ENCODE measurements around the gene CCDC137. TPM values are rescaled to one million over a fixed set of nuclear protein-coding genes. Genes with fewer than 3 reads are reported as not detected.

CCDC137 gene
- total RNA-seq, 1 experiment from 2014 or later, result 49.9 TPM

DNA sequence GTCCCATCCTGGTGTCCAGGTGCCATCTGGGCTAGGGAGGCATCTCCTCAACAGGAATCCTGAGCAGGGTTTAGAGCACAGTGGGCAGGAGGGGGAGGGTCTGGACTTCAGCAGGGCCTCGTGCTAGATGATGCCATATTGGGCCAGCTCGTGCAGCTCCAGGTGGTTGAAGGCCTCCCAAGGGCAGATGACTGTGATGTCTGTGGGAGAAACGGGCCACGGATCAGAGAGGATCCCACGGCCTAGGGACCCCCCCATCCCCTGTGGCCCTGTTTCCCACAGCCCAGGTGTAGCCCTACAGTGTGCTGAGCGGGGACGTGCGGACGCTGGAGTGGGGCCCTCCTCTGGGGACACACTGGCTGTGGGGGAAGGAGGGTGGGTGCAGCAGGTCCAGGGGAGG, 15.6 kb upstream of the CCDC137 start:
- DNase-seq, result no peak
- Histone ChIP-seq H3F3A (ENCODE audit: low read length, unreplicated experiment) (no peaks in the 10 kb centered on the region), H2AFZ (ENCODE audit: low read length) (no peak overlapping the region), H3K4me1 (ENCODE audit: insufficient read depth, low read length) (peaks cover 6% of the 10 kb centered on the region), H3K27ac (ENCODE audit: low read length) (no peak overlapping the region), H3K79me2 (ENCODE audit: low read length) (no peaks in the 10 kb centered on the region), H3K36me3 (ENCODE audit: low read depth, low read length) (no peaks in the 10 kb centered on the region), H4K20me1 (ENCODE audit: low read length) (no peaks in the 10 kb centered on the region), H3K9me3 (ENCODE audit: low read length) (no peaks in the 10 kb centered on the region), H3K27me3 (ENCODE audit: low read length) (no peaks in the 10 kb centered on the region), H3K9me2 (replicated peaks; ENCODE audit: low read length) (no peaks in the 10 kb centered on the region), H3K9ac (ENCODE audit: low read length) (no peak overlapping the region), H3K4me2 (ENCODE audit: low read length) (no peak overlapping the region), H3K4me3 (ENCODE audit: low read length) (no peak overlapping the region)
- BruUV-seq (replicated peaks), result no TSS peak
- TF ChIP-seq CTCF (conservative IDR thresholded peaks at IDR 0.05; ENCODE audit: low read depth, low read length) (no peak), EZH2phosphoT487 (IDR thresholded peaks at IDR 0.05; ENCODE audit: borderline replicate concordance, low read length) (no peak), EZH2 (IDR thresholded peaks at IDR 0.05; ENCODE audit: low read length, unreplicated experiment) (no peak)
- intact Hi-C loops (cut with micrococcal nuclease), result no loop called here
- ChIA-PET POLR2A (ENCODE audit: unreplicated experiment) (no interaction called here), CTCF (no interaction called here)
- ATAC-seq, result no peak

- Histone ChIP-seq H3K4me1 (ENCODE audit: insufficient read depth, low read length) (peaks cover 6% of the 10 kb centered on the region), H3K27ac (ENCODE audit: low read length) (no peak overlapping the region), H2AFZ (ENCODE audit: low read length) (no peak overlapping the region), H3K9ac (ENCODE audit: low read length) (no peak overlapping the region), H3F3A (ENCODE audit: low read length, unreplicated experiment) (no peaks in the 10 kb centered on the region), H3K27me3 (ENCODE audit: low read length) (no peaks in the 10 kb centered on the region), H3K9me3 (ENCODE audit: low read length) (no peaks in the 10 kb centered on the region), H3K9me2 (replicated peaks; ENCODE audit: low read length) (no peaks in the 10 kb centered on the region), H3K4me2 (ENCODE audit: low read length) (no peak overlapping the region), H4K20me1 (ENCODE audit: low read length) (no peaks in the 10 kb centered on the region), H3K4me3 (ENCODE audit: low read length) (no peak overlapping the region), H3K79me2 (ENCODE audit: low read length) (no peaks in the 10 kb centered on the region), H3K36me3 (ENCODE audit: low read depth, low read length) (no peaks in the 10 kb centered on the region)
- ATAC-seq (peak; percentile 91), DNase-seq (peak; percentile 86)
- intact Hi-C loops (cut with micrococcal nuclease), result no loop called here
- BruUV-seq (replicated peaks), result no TSS peak
- POLR2A ChIA-PET (ENCODE audit: unreplicated experiment), result no interaction called here
- TF ChIP-seq CTCF (conservative IDR thresholded peaks at IDR 0.05; ENCODE audit: low read depth, low read length) (no peak), EZH2 (IDR thresholded peaks at IDR 0.05; ENCODE audit: low read length, unreplicated experiment) (no peak), EZH2phosphoT487 (IDR thresholded peaks at IDR 0.05; ENCODE audit: borderline replicate concordance, low read length) (no peak)
- CTCF ChIA-PET, result no interaction called here
Observed at GRCh38 chr17:81651692-81652091, 14.8 kb upstream of the CCDC137 start.

GRCh38 chr17:81652906-81653771, 13.4 kb upstream of the CCDC137 start:
- no peaks in the 10 kb centered on the region for H3K9me2 ChIP-seq (replicated peaks; ENCODE audit: low read length)
- POLR2A ChIA-PET (ENCODE audit: unreplicated experiment), result no interaction called here
- TF ChIP-seq CTCF (conservative IDR thresholded peaks at IDR 0.05; ENCODE audit: low read depth, low read length) (no peak), EZH2phosphoT487 (IDR thresholded peaks at IDR 0.05; ENCODE audit: borderline replicate concordance, low read length) (no peak), EZH2 (IDR thresholded peaks at IDR 0.05; ENCODE audit: low read length, unreplicated experiment) (no peak)

More at GRCh38 chr17:81652906-81653771, 13.4 kb upstream of the CCDC137 start:
- Histone ChIP-seq H4K20me1 (ENCODE audit: low read length) (no peaks in the 10 kb centered on the region), H3K9ac (ENCODE audit: low read length) (no peak overlapping the region), H3K4me3 (ENCODE audit: low read length) (no peak overlapping the region), H3K4me2 (ENCODE audit: low read length) (no peak overlapping the region), H3F3A (ENCODE audit: low read length, unreplicated experiment) (no peaks in the 10 kb centered on the region), H3K9me3 (ENCODE audit: low read length) (no peaks in the 10 kb centered on the region), H3K36me3 (ENCODE audit: low read depth, low read length) (no peaks in the 10 kb centered on the region), H3K27ac (ENCODE audit: low read length) (no peak overlapping the region), H3K27me3 (ENCODE audit: low read length) (no peaks in the 10 kb centered on the region), H3K79me2 (ENCODE audit: low read length) (no peaks in the 10 kb centered on the region), H3K4me1 (ENCODE audit: insufficient read depth, low read length) (peaks cover 6% of the 10 kb centered on the region), H2AFZ (ENCODE audit: low read length) (no peak overlapping the region)
- intact Hi-C loops (cut with micrococcal nuclease), result no loop called here
- CTCF ChIA-PET, result no interaction called here
- ATAC-seq (no peak), DNase-seq (no peak)
- BruUV-seq (replicated peaks), result no TSS peak
